ENCODE data around the gene TRAF3. TPM values are rescaled to one million over a fixed set of nuclear protein-coding genes. Genes with fewer than 3 reads are reported as not detected.

The TRAF3 gene
- total RNA-seq, 1 experiment from 2014 or later: 11.2 TPM

- no peaks in the 10 kb centered on the region for H3K4me1 Mint-ChIP-seq
- POLR2A ChIA-PET: no interaction called here
- H3K27ac Mint-ChIP-seq: no peak overlapping the region; the same call in 1 of the 2 replicates
- DNase-seq (ENCODE audit: low spot score): no peak
- no peak for ATAC-seq
- H3K36me3 Mint-ChIP-seq: peaks cover 26% of the 10 kb centered on the region
- H3K4me3 Mint-ChIP-seq: no peak overlapping the region
- peaks cover 24% of the 10 kb centered on the region for H3K9me3 Mint-ChIP-seq
- H3K27me3 Mint-ChIP-seq (ENCODE audit: low read depth): no peaks in the 10 kb centered on the region
- CTCF ChIA-PET: no interaction called here
- no peak for TF ChIP-seq IRF1 (CRISPR knock-in tag; IDR thresholded peaks at IDR 0.05)
- no peak for TF ChIP-seq PRRX2 (CRISPR knock-in tag; IDR thresholded peaks at IDR 0.05)
- TF ChIP-seq ZNF396 (CRISPR knock-in tag; IDR thresholded peaks at IDR 0.05; ENCODE audit: borderline replicate concordance): no peak
Observed at GRCh38 chr14:102903248-102903888, 126.1 kb downstream of the TRAF3 start.

GRCh38 chr14:102903889-102904512 is 126.8 kb downstream of the TRAF3 start:
- H3K4me3 Mint-ChIP-seq: no peak overlapping the region
- peaks cover 28% of the 10 kb centered on the region for H3K36me3 Mint-ChIP-seq
- TF ChIP-seq SOX15 (CRISPR knock-in tag; IDR thresholded peaks at IDR 0.05) (no peak), ZNF232 (CRISPR knock-in tag; IDR thresholded peaks at IDR 0.05) (no peak), CDX4 (CRISPR knock-in tag; IDR thresholded peaks at IDR 0.05; ENCODE audit: borderline replicate concordance) (no peak), ZNF138 (CRISPR knock-in tag; conservative IDR thresholded peaks at IDR 0.05) (no peak), GABPB1 (CRISPR knock-in tag; IDR thresholded peaks at IDR 0.05) (no peak), JAZF1 (CRISPR knock-in tag; IDR thresholded peaks at IDR 0.05) (no peak), SP1 (CRISPR knock-in tag; conservative IDR thresholded peaks at IDR 0.05) (no peak), FOXP1 (CRISPR knock-in tag; IDR thresholded peaks at IDR 0.05; ENCODE audit: borderline replicate concordance) (no peak), NFYB (CRISPR knock-in tag; conservative IDR thresholded peaks at IDR 0.05; ENCODE audit: low read depth) (no peak), EMX1 (CRISPR knock-in tag; IDR thresholded peaks at IDR 0.05) (no peak)
- ChIA-PET CTCF (interaction anchor here (0.7 kb wide), 1 partner anchor 379 kb away, joined by 3 read pairs; no protein-coding TSS in a partner anchor), POLR2A (interaction anchor here (0.7 kb wide), 1 partner anchor 123 kb away, joined by 6 read pairs; no protein-coding TSS in a partner anchor)
- H3K4me1 Mint-ChIP-seq: no peaks in the 10 kb centered on the region
- DNase-seq (ENCODE audit: low spot score) (no peak), ATAC-seq (no peak)
- no peak overlapping the region for H3K27ac Mint-ChIP-seq
- H3K9me3 Mint-ChIP-seq: peaks cover 24% of the 10 kb centered on the region
- H3K27me3 Mint-ChIP-seq (ENCODE audit: low read depth): no peaks in the 10 kb centered on the region

GRCh38 chr14:102905116-102906108 is 128.2 kb downstream of the TRAF3 start:
- Mint-ChIP-seq H3K27me3 (ENCODE audit: low read depth) (no peaks in the 10 kb centered on the region), H3K36me3 (peaks cover 28% of the 10 kb centered on the region), H3K4me1 (no peaks in the 10 kb centered on the region), H3K4me3 (no peak overlapping the region), H3K9me3 (peaks cover 24% of the 10 kb centered on the region), H3K27ac (no peak overlapping the region)
- TF ChIP-seq CTCF (IDR thresholded peaks at IDR 0.05): no peak
- no peak for TF ChIP-seq E2F1 (CRISPR knock-in tag; IDR thresholded peaks at IDR 0.05)
- TF ChIP-seq JUN (CRISPR knock-in tag; IDR thresholded peaks at IDR 0.05): no peak
- no peak for TF ChIP-seq NR3C1 (CRISPR knock-in tag; conservative IDR thresholded peaks at IDR 0.05; ENCODE audit: low read depth)
- no peak for TF ChIP-seq ZNF512 (CRISPR knock-in tag; IDR thresholded peaks at IDR 0.05; ENCODE audit: borderline replicate concordance)
- TF ChIP-seq ZSCAN18 (CRISPR knock-in tag; IDR thresholded peaks at IDR 0.05): no peak
- TF ChIP-seq TCF7 (CRISPR knock-in tag; IDR thresholded peaks at IDR 0.05; ENCODE audit: low read depth): no peak
- ATAC-seq (no peak), DNase-seq (ENCODE audit: low spot score) (no peak)
- ChIA-PET POLR2A (no interaction called here), CTCF (interaction anchor here (1.2 kb wide), 1 partner anchor 12 kb away, joined by 4 read pairs; no protein-coding TSS in a partner anchor)

All from WTC11 (cell line).